Mesenteric fat pad (tissue), 1 donor: ENCODE results near the gene L1TD1. TPM values are rescaled to one million over a fixed set of nuclear protein-coding genes. Genes with fewer than 3 reads are reported as not detected.
"Not testable (repeated sequence)": the region's sequence is repeated elsewhere in the genome, so short reads cannot be mapped to it uniquely, and the experiment has no call there.

Experiments
- DNase-seq: peaks from one replicate; pipeline ENCODE4 v3.0.0-alpha.2; 2020; ENCODE audit warnings: low spot score
- total RNA-seq: library from RNA; stranded (reverse); fragmentation: NEBNext Ultra II Directional; extraction: Animal tissue kit (Norgen Biotek cat#: 25700); gene quantifications from one replicate; pipeline ENCODE4 v1.2.1, GENCODE V29; 2021
- donor health status: DM: yes; HTN: yes; CAD: no.

Gene L1TD1
- total RNA-seq, 1 donor from 2014 or later, result 0.42 TPM

GRCh38 chr1:62234688-62235087 is 40.0 kb downstream of the L1TD1 start:
- DNase-seq, result no peak

- no peak for DNase-seq
Measured at GRCh38 chr1:62235576-62235975, 40.9 kb downstream of the L1TD1 start.

DNA sequence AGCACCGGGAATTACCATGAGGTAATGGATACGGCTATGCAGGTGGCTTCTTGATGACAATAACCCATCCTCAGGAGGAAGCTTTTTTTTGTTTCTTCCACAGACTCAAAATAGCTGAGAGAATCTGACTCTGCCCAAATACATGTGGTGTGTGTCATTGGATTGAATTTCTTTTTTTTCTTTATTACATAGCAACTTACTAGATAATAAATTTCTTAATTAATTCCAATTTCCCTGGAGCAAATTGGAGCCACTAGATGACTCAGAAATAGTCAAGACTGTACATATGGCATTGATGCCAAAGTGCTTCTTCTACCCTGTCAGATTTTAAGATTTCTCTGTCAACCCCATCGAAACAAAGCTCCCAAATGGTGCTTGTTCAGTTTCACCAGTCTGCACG is 42.7 kb downstream of the L1TD1 start:
- no peak for DNase-seq

- DNase-seq, result no peak
Measured at GRCh38 chr1:62237950-62238374, 43.3 kb downstream of the L1TD1 start.

- no peak for DNase-seq
Measured at GRCh38 chr1:62238507-62238906, 43.9 kb downstream of the L1TD1 start.

GRCh38 chr1:62239652-62240403 is 45.2 kb downstream of the L1TD1 start:
- DNase-seq, result not testable (repeated sequence)

DNA sequence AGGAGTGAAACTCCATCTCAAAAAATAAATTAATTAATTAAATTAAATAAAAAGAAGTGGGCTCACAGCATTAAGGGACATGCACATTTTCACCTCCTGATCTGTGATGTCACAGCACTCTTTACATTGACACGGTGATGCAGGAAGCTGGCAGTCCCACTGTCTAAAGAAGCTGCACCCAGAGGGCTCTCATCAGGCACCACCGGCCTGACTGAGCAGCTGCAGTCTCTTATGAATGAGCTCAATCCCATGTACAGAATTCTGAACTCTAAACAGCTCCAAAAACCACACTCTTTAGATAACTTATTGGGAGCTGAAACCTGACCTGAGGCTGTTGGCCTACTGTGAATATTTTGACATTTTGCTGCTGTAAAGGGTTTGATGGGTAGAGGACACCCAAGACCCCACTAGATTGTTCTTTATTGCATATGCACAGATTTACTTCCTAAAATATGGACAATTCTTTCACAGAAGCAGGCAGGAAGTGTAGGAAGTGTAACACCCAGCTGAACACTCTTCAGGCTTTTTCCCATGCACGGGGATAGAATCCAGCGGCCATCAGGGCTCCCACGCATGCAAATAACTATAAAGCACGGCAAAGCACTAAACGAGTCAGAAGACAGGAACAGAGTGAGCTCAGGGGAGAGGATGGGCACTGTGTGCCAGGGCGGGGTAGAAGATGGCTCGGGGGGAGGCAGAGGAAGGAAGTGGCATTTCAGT is 46.2 kb downstream of the L1TD1 start:
- DNase-seq, result no peak

- no peak for DNase-seq
Measured at GRCh38 chr1:62241371-62242131, 46.9 kb downstream of the L1TD1 start.

DNA sequence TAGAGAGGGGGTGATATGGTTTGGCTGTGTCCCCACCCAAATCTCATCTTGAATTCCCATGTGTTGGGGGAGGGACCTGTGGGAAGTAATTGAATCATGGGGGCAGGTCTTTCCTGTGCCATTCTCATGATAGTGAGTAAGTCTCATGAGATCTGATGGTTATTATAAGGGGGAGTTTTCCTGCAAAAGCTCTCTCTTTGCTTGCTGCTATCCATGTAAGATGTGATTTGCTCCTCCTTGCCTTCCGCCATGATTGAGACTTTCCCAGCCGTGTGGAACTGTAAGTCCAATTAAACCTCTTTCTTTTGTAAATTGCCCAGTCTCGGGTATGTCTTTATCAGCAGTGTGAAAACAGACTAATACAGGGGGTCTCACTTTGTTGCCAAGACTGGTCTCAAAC is 49.7 kb downstream of the L1TD1 start:
- not testable (repeated sequence) for DNase-seq

GRCh38 chr1:62245201-62245600 is 50.6 kb downstream of the L1TD1 start:
- no peak for DNase-seq

DNA sequence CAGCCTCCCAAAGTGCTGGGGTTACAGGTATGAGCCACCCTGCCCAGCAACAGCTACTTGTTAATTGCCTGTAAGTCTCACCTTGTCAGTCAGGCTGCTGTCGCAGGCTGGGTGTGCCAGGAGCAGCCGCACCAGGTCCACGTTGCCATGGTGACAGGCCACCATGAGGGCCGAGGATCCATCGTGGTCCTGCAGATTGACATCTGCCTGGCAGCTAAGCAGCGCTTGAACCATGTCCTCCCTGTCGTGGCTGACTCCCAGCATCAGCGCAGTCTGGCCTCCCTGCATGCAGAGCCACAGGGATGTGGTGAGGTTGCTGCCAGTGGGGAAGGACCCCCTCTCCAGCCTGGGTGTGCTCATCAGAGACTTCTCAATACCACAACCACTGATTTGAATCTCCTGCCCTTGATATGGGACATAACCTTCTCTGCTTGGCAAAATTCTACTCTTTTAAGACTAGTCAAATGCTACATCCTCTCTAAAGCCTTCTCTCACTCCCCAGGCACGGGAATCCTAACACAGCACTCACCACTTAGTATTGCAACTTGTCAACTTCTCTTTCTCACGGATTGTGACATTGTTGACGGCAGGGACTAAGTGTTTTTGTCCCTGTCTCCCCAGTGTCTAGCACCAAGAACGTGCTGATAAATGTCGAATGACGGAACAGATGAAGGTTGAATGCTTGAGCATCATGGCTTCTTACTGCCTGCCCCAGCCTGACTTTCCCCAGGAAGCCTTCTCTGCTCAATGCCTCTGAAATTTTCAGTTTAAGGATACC is 52.9 kb downstream of the L1TD1 start:
- DNase-seq, result no peak

- no peak for DNase-seq
Measured at GRCh38 chr1:62250126-62250726, 55.6 kb downstream of the L1TD1 start.

- DNase-seq, result no peak
Measured at GRCh38 chr1:62259551-62259950, 64.9 kb downstream of the L1TD1 start.

DNA sequence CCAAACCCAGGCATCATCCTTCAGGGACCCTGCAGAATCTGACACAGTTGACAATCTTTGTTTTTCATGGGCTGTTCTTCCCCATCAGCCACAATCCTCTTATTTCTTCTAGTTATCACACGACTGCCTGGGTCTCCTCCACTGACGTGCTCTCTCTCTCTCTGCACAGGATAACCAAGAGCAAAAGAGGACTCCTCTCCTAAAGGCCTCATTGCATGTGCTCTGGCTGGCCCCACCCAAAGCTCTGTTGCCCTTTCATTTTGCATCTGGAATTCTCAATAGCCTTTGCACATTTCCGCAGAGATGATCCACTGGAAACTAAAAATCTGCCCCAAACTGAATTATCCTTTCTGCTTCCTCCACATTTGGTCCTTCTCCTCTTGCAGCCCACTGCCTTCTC is 66.0 kb downstream of the L1TD1 start:
- DNase-seq, result no peak

Other genes with a start within 250 kb of the L1TD1 start
- gene KANK4, start 124.6 kb downstream of the L1TD1 start, total RNA-seq, result 2.7 TPM
- 13.6 TPM for gene USP1, start 242.2 kb downstream of the L1TD1 start, total RNA-seq